ENCODE data around the gene ALK.

ALK gene

GRCh38 chr2:29293830-29294438, 627.5 kb downstream of the ALK start (continued):
- no peak for TF ChIP-seq ZBTB11 (tag by site-specific recombination; conservative IDR thresholded peaks at IDR 0.05; ENCODE audit: low read depth)
- no peak for TF ChIP-seq GLI2 (tag by site-specific recombination; IDR thresholded peaks at IDR 0.05; ENCODE audit: borderline replicate concordance, low read depth)
- no peak for TF ChIP-seq TCF7L2 (IDR thresholded peaks at IDR 0.05; ENCODE audit: borderline replicate concordance, low read depth, low read length)

GRCh38 chr2:29290293-29291047, 630.9 kb downstream of the ALK start:
- CTCF ChIA-PET: no interaction called here

GRCh38 chr2:29284671-29285070, 636.7 kb downstream of the ALK start:
- CTCF ChIA-PET: interaction anchor here (0.6 to 1.1 kb wide), 4 partner anchors 30 to 74 kb away, joined by 3 to 8 read pairs (median 4); no protein-coding TSS in a partner anchor
- no peaks in the 10 kb centered on the region for H3K9me3 ChIP-seq (ENCODE audit: control insufficient read depth, insufficient read depth, low read depth, low read length)
- POLR2A ChIA-PET: no interaction called here

More at GRCh38 chr2:29290293-29291047, 630.9 kb downstream of the ALK start:
- Histone ChIP-seq H3K4me1 (ENCODE audit: control insufficient read depth, insufficient read depth, low read length) (no peaks in the 10 kb centered on the region), H3K36me3 (ENCODE audit: control insufficient read depth in 2 of 2, insufficient read depth in 1 of 2, low read length in 2 of 2) (no peaks in the 10 kb centered on the region), H3K27ac (ENCODE audit: extremely low read depth, low read depth, low read length) (no peak overlapping the region), H3K4me3 (ENCODE audit: low read depth, low read length) (no peak overlapping the region), H3K9me3 (ENCODE audit: control insufficient read depth, insufficient read depth, low read depth, low read length) (no peaks in the 10 kb centered on the region)
- POLR2A ChIA-PET: no interaction called here
- TF ChIP-seq ZIC2 (tag by site-specific recombination; IDR thresholded peaks at IDR 0.05) (peak; percentile 45; the same call in 1 of the 2 replicates), ZNF169 (tag by site-specific recombination; IDR thresholded peaks at IDR 0.05) (no peak)

More at GRCh38 chr2:29284671-29285070, 636.7 kb downstream of the ALK start:
- no peaks in the 10 kb centered on the region for H3K36me3 ChIP-seq (ENCODE audit: control insufficient read depth in 2 of 2, insufficient read depth in 1 of 2, low read length in 2 of 2)
- no peak overlapping the region for H3K4me3 ChIP-seq (ENCODE audit: low read depth, low read length)
- TF ChIP-seq ZNF571 (tag by site-specific recombination; IDR thresholded peaks at IDR 0.05) (no peak), ZNF513 (tag by site-specific recombination; IDR thresholded peaks at IDR 0.05) (no peak), ZNF639 (tag by site-specific recombination; IDR thresholded peaks at IDR 0.05) (no peak), ZNF133 (tag by site-specific recombination; IDR thresholded peaks at IDR 0.05) (no peak), ZFHX2 (tag by site-specific recombination; conservative IDR thresholded peaks at IDR 0.05) (no peak), ZNF645 (tag by site-specific recombination; IDR thresholded peaks at IDR 0.05) (no peak), MYNN (tag by site-specific recombination; IDR thresholded peaks at IDR 0.05; ENCODE audit: borderline replicate concordance) (no peak), ZBTB7A (tag by site-specific recombination; IDR thresholded peaks at IDR 0.05; ENCODE audit: low read depth) (no peak), ZNF138 (tag by site-specific recombination; IDR thresholded peaks at IDR 0.05; ENCODE audit: borderline replicate concordance) (no peak), SALL2 (tag by site-specific recombination; IDR thresholded peaks at IDR 0.05; ENCODE audit: borderline replicate concordance) (no peak), ZNF324 (tag by site-specific recombination; IDR thresholded peaks at IDR 0.05) (no peak), HIC1 (tag by site-specific recombination; IDR thresholded peaks at IDR 0.05) (no peak), ZNF701 (tag by site-specific recombination; IDR thresholded peaks at IDR 0.05) (no peak), ZNF621 (tag by site-specific recombination; IDR thresholded peaks at IDR 0.05) (no peak), ZNF670 (tag by site-specific recombination; IDR thresholded peaks at IDR 0.05; ENCODE audit: low read depth) (no peak)
- no peak overlapping the region for H3K27ac ChIP-seq (ENCODE audit: extremely low read depth, low read depth, low read length)
- peaks cover 7% of the 10 kb centered on the region for H3K4me1 ChIP-seq (ENCODE audit: control insufficient read depth, insufficient read depth, low read length)

Measured in HEK293 (cell line).